ENCODE results near the gene THAP4.

THAP4 gene

GRCh38 chr2:241542278-241542605 is 94.7 kb downstream of the THAP4 start:
- no peak for DNase-seq

GRCh38 chr2:241541564-241542277 is 95.2 kb downstream of the THAP4 start:
- DNase-seq = no peak

DNA sequence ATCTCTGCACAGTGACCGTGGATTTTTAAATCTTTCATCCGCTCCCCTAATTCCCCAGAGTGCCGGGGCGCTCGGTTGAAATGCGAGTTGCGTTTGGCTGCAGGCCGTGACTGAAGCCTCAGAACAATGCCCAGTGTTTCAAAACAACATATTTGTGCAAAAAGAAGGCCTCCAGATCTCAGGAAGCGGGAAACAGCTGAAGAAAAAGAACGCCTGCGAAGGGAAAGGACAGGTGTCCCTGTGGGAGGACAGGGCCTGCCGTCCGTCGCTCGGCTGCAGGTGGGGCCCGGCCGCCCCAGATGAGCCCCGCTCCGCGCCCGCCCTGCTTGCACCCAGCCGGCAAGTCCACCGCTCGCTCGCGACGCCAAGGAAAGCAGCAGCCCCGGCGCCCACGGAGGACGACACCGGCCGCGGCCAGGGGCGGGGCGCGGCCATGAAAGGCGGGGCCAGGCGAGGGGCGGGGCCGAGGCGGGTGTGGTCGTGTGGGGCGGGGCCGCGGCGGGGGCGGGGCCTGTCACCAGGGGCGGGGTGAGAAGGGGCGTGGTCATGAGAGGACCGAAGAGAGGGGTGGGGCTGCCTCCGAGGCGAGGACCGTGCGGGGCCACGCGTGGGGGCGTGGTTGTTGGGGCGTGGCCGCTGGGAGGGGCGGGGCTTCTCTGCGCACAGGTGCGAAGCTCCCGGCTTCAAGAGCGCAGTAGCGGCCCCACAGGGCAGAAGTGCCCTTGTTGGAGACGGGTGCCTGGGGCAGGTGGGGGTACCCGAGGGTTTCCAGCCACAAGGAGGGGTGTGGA is 96.0 kb downstream of the THAP4 start:
- no peak for DNase-seq

GRCh38 chr2:241540401-241540770 is 96.6 kb downstream of the THAP4 start:
- no peak for DNase-seq

GRCh38 chr2:241539616-241540374 is 97.2 kb downstream of the THAP4 start:
- DNase-seq = no peak

- DNase-seq = no peak
Measured at GRCh38 chr2:241538838-241539615, 97.9 kb downstream of the THAP4 start.

- DNase-seq = no peak
Measured at GRCh38 chr2:241535871-241536655, 100.9 kb downstream of the THAP4 start.

DNA sequence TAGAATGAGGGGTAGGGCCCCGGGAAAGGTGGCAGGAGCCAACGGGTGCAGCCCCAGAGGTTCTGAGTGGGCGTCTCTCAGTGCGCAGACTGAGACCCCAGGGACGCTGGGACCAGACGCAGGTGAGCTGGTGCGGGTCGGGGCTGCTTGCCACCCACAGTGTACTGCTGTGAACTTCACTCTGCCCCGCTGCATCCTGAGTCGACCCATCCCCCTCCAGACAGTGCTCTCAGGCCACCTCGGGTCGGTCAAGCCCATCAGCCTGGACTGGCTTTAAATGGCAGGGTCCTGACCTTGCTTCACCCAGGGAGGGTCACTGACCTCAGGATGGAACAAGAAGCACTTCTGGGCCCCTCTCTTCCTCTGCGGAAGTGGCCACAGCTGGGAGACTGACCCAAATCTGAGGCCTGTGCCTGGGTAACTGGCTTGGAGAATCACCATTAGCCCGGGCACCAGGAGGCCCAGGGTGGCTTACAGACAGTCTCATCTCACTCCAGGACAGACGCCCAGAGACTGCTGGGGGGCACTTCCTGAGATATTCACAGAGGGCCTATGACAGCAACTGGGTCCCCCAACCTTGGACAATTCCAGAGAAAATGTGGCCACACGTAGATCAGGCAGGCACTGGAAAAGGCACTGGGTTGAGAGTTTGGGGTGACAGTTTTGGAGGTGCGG is 102.1 kb downstream of the THAP4 start:
- DNase-seq = no peak

Measured in NCI-H510A treated with DMSO at 0.1 percent for 48 hours (cell line).